HEK293T (cell line): ENCODE measurements around the gene MBNL3.

Experiments
- CTCF ChIA-PET: fragments of 350-600 bp; formaldehyde crosslinking; extraction: SDS; loops from one replicate; lab custom pipeline; 2021; ENCODE audit warnings: antibody characterized with exemption, inconsistent platforms; lab: Yijun Ruan, JAX
- POLR2A ChIA-PET: fragments of 350-600 bp; formaldehyde crosslinking; extraction: SDS; loops from one replicate; lab custom pipeline; 2020; ENCODE audit warnings: antibody characterized with exemption, inconsistent platforms; lab: Yijun Ruan, JAX
- DNase-seq: peaks from one replicate; pipeline ENCODE4 v3.0.0; 2012; ENCODE audit warnings: mixed read lengths; ENCODE audit errors: extremely low spot score
- ARNT ChIP-seq: fragments of 450-650 bp; IDR thresholded peaks from 2 replicates; pipeline ENCODE4 v1.6.1; 2017; ENCODE audit warnings: mild to moderate bottlenecking
- BHLHE40 ChIP-seq: fragments of 450-650 bp; IDR thresholded peaks from 2 replicates; pipeline ENCODE4 v1.6.1; 2016; ENCODE audit warnings: mild to moderate bottlenecking, moderate library complexity, borderline replicate concordance
- CTBP1 ChIP-seq: fragments of 450-650 bp; IDR thresholded peaks from 2 replicates; pipeline ENCODE4 v1.6.1; 2016; ENCODE audit warnings: borderline replicate concordance
- ELF4 ChIP-seq: fragments of 450-650 bp; IDR thresholded peaks from 2 replicates; pipeline ENCODE4 v1.6.1; 2017; ENCODE audit warnings: antibody characterized with exemption
- FOXA1 ChIP-seq: fragments of 450-650 bp; IDR thresholded peaks from 2 replicates; pipeline ENCODE4 v1.6.1; 2016; ENCODE audit warnings: mild to moderate bottlenecking
- FOXK2 ChIP-seq: fragments of 450-650 bp; IDR thresholded peaks from 2 replicates; pipeline ENCODE4 v1.6.1; 2016; ENCODE audit warnings: mild to moderate bottlenecking
- FOXM1 ChIP-seq: fragments of 450-650 bp; IDR thresholded peaks from 2 replicates; pipeline ENCODE4 v1.6.1; 2017; ENCODE audit warnings: mild to moderate bottlenecking, borderline replicate concordance
- HDGF ChIP-seq: fragments of 450-650 bp; IDR thresholded peaks from 2 replicates; pipeline ENCODE4 v1.6.1; 2017; ENCODE audit warnings: antibody characterized with exemption, borderline replicate concordance
- L3MBTL2 ChIP-seq: fragments of 450-650 bp; conservative IDR thresholded peaks from 2 replicates; pipeline ENCODE4 v1.6.1; 2016; ENCODE audit warnings: mild to moderate bottlenecking
- LEF1 ChIP-seq: fragments of 450-650 bp; IDR thresholded peaks from 2 replicates; pipeline ENCODE4 v1.6.1; 2017; ENCODE audit warnings: mild to moderate bottlenecking, borderline replicate concordance
- NFRKB ChIP-seq: fragments of 450-650 bp; IDR thresholded peaks from 2 replicates; pipeline ENCODE4 v1.6.1; 2016; ENCODE audit warnings: mild to moderate bottlenecking, moderate library complexity
- PKNOX1 ChIP-seq: fragments of 450-650 bp; IDR thresholded peaks from 2 replicates; pipeline ENCODE4 v1.6.1; 2016
- SP1 ChIP-seq: fragments of 450-650 bp; IDR thresholded peaks from 2 replicates; pipeline ENCODE4 v1.6.1; 2017
- SUZ12 ChIP-seq: fragments of 450-650 bp; IDR thresholded peaks from 2 replicates; pipeline ENCODE4 v1.6.1; 2016; ENCODE audit warnings: mild to moderate bottlenecking
- TARDBP ChIP-seq: fragments of 450-650 bp; IDR thresholded peaks from 2 replicates; pipeline ENCODE4 v1.6.1; 2016
- ZNF384 ChIP-seq: fragments of 450-650 bp; IDR thresholded peaks from 2 replicates; pipeline ENCODE4 v1.6.1; 2016

The MBNL3 gene

GRCh38 chrX:132470831-132471230 lies 18.0 kb downstream of the MBNL3 start:
- POLR2A ChIA-PET: no interaction called here
- TF ChIP-seq ZNF384: no peak
- TF ChIP-seq ARNT: no peak
- TF ChIP-seq ELF4: no peak
- no peak for TF ChIP-seq HDGF
- TF ChIP-seq L3MBTL2: no peak
- no peak for TF ChIP-seq FOXM1
- TF ChIP-seq FOXK2: no peak
- no peak for TF ChIP-seq CTBP1
- no peak for TF ChIP-seq FOXA1
- no peak for TF ChIP-seq BHLHE40
- no peak for TF ChIP-seq NFRKB
- TF ChIP-seq LEF1: no peak
- TF ChIP-seq SUZ12: no peak
- no peak for TF ChIP-seq PKNOX1
- TF ChIP-seq TARDBP: no peak
- no peak for TF ChIP-seq SP1
- DNase-seq: no peak
- CTCF ChIA-PET: no interaction called here

- TF ChIP-seq L3MBTL2: no peak
- no peak for TF ChIP-seq CTBP1
- no peak for TF ChIP-seq FOXA1
- TF ChIP-seq SUZ12: no peak
- TF ChIP-seq ZNF384: no peak
- TF ChIP-seq NFRKB: no peak
- no peak for TF ChIP-seq FOXM1
- TF ChIP-seq TARDBP: no peak
- no peak for TF ChIP-seq BHLHE40
- TF ChIP-seq HDGF: no peak
- TF ChIP-seq PKNOX1: no peak
- no peak for TF ChIP-seq LEF1
- no peak for TF ChIP-seq ELF4
- TF ChIP-seq SP1: no peak
- no peak for TF ChIP-seq FOXK2
- TF ChIP-seq ARNT: no peak
- DNase-seq: no peak
- ChIA-PET POLR2A (no interaction called here), CTCF (no interaction called here)
These were observed 18.7 kb downstream of the MBNL3 start for GRCh38 chrX:132470179-132470578.

GRCh38 chrX:132468454-132468853 lies 20.4 kb downstream of the MBNL3 start:
- DNase-seq: no peak
- ChIA-PET POLR2A (no interaction called here), CTCF (no interaction called here)
- TF ChIP-seq HDGF: no peak

- no peak for DNase-seq
- ChIA-PET CTCF (no interaction called here), POLR2A (no interaction called here)
- TF ChIP-seq PKNOX1 (no peak), BHLHE40 (no peak), HDGF (no peak)
These were observed 20.8 kb downstream of the MBNL3 start for GRCh38 chrX:132467989-132468388.

GRCh38 chrX:132467026-132467425 lies 21.8 kb downstream of the MBNL3 start:
- CTCF ChIA-PET: interaction anchor here (0.6 kb wide), 1 partner anchor 1913 kb away, joined by 5 read pairs; no protein-coding TSS in a partner anchor

GRCh38 chrX:132463411-132463810 lies 25.4 kb downstream of the MBNL3 start:
- TF ChIP-seq SP1: no peak
- TF ChIP-seq ZNF384: no peak
- no peak for TF ChIP-seq CTBP1
- TF ChIP-seq PKNOX1: no peak
- no peak for TF ChIP-seq NFRKB
- TF ChIP-seq SUZ12: no peak
- TF ChIP-seq TARDBP: no peak
- no peak for TF ChIP-seq FOXK2
- no peak for TF ChIP-seq HDGF
- TF ChIP-seq L3MBTL2: no peak
- no peak for TF ChIP-seq FOXM1
- no peak for TF ChIP-seq ELF4
- TF ChIP-seq FOXA1: no peak
- TF ChIP-seq ARNT: no peak
- TF ChIP-seq LEF1: no peak
- TF ChIP-seq BHLHE40: no peak
- CTCF ChIA-PET: interaction anchor here (0.6 kb wide), 1 partner anchor 13 kb away, joined by 3 read pairs; no protein-coding TSS in a partner anchor
- no peak for DNase-seq
- POLR2A ChIA-PET: no interaction called here

More at GRCh38 chrX:132467026-132467425, 21.8 kb downstream of the MBNL3 start:
- POLR2A ChIA-PET: no interaction called here
- DNase-seq: no peak
- TF ChIP-seq HDGF: no peak
- TF ChIP-seq FOXA1: no peak
- no peak for TF ChIP-seq CTBP1
